Chondrocyte (in vitro differentiated cells): ENCODE results near the gene GPS1. TPM values are rescaled to one million over a fixed set of nuclear protein-coding genes. Genes with fewer than 3 reads are reported as not detected.

Experiments used
- DNase-seq: peaks from one replicate; pipeline ENCODE4 v3.0.0; 2021; ENCODE audit warnings: mixed read lengths, low spot score
- H3K27ac Mint-ChIP-seq: one replicate; pipeline ENCODE4 v1.8.0; 2021; ENCODE audit warnings: mild to moderate bottlenecking, moderate library complexity, mixed read lengths; ENCODE audit not compliant: unreplicated experiment
- H3K27me3 Mint-ChIP-seq: 2 replicates; pipeline ENCODE4 v1.8.0; 2021; ENCODE audit warnings: low read depth, mixed read lengths
- H3K36me3 Mint-ChIP-seq: 2 replicates; pipeline ENCODE4 v1.8.0; 2021; ENCODE audit warnings: low read depth, mixed read lengths
- H3K4me1 Mint-ChIP-seq: 2 replicates; pipeline ENCODE4 v1.8.0; 2021; ENCODE audit warnings: low read depth, mild to moderate bottlenecking, mixed read lengths
- H3K4me3 Mint-ChIP-seq: one replicate; pipeline ENCODE4 v1.8.0; 2021; ENCODE audit warnings: mild to moderate bottlenecking, moderate library complexity, mixed read lengths; ENCODE audit not compliant: unreplicated experiment
- H3K9me3 Mint-ChIP-seq: 2 replicates; pipeline ENCODE4 v1.8.0; 2021; ENCODE audit warnings: low read depth, mixed read lengths
- total RNA-seq: library from RNA; stranded (reverse); gene quantifications from 3 replicates; pipeline ENCODE4 v1.2.1, GENCODE V29; 2021
- TF ChIP-seq, protein P1 (sequence below): fragments of 200-600 bp; sonication (generic); IDR thresholded peaks from 2 replicates; pipeline ENCODE4 v1.5.0; 2021; ENCODE audit warnings: antibody characterized with exemption, mild to moderate bottlenecking, moderate library complexity

The GPS1 gene
- total RNA-seq, 1 donor from 2014 or later = 82.8 TPM

- Mint-ChIP-seq H3K9me3 (no peaks in the 10 kb centered on the region), H3K27me3 (no peaks in the 10 kb centered on the region), H3K4me1 (peaks cover 22% of the 10 kb centered on the region), H3K4me3 (no peak overlapping the region), H3K36me3 (no peaks in the 10 kb centered on the region), H3K27ac (no peak overlapping the region)
- TF ChIP-seq, protein P1, sequence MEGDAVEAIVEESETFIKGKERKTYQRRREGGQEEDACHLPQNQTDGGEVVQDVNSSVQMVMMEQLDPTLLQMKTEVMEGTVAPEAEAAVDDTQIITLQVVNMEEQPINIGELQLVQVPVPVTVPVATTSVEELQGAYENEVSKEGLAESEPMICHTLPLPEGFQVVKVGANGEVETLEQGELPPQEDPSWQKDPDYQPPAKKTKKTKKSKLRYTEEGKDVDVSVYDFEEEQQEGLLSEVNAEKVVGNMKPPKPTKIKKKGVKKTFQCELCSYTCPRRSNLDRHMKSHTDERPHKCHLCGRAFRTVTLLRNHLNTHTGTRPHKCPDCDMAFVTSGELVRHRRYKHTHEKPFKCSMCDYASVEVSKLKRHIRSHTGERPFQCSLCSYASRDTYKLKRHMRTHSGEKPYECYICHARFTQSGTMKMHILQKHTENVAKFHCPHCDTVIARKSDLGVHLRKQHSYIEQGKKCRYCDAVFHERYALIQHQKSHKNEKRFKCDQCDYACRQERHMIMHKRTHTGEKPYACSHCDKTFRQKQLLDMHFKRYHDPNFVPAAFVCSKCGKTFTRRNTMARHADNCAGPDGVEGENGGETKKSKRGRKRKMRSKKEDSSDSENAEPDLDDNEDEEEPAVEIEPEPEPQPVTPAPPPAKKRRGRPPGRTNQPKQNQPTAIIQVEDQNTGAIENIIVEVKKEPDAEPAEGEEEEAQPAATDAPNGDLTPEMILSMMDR = no peak
- DNase-seq = no peak
Measured at GRCh38 chr17:82025401-82026107, 26.1 kb upstream of the GPS1 start.

DNA sequence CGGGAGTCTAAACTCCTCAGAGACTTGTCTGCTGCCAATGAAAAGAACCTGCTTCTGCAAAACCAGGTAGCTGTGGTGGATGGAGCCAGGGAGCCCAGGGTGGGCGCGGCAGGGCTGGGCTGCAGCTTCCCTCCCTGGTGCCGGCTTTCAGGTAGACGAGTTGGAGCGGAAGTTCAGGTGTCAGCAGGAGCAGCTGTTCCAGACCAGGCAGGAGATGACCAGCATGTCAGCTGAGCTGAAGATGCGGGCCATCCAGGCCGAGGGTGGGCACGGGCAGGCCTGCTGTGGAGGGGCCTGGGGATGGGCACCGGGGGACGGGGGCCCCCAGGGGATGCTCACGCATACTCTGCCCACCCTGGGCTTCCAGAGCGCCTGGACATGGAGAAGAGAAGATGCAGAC is 23.5 kb upstream of the GPS1 start:
- no peak for DNase-seq
- Mint-ChIP-seq H3K4me3 (no peak overlapping the region), H3K36me3 (no peaks in the 10 kb centered on the region), H3K27me3 (no peaks in the 10 kb centered on the region), H3K27ac (no peak overlapping the region), H3K4me1 (peaks cover 19% of the 10 kb centered on the region), H3K9me3 (no peaks in the 10 kb centered on the region)
- TF ChIP-seq, protein P1 = no peak

DNA sequence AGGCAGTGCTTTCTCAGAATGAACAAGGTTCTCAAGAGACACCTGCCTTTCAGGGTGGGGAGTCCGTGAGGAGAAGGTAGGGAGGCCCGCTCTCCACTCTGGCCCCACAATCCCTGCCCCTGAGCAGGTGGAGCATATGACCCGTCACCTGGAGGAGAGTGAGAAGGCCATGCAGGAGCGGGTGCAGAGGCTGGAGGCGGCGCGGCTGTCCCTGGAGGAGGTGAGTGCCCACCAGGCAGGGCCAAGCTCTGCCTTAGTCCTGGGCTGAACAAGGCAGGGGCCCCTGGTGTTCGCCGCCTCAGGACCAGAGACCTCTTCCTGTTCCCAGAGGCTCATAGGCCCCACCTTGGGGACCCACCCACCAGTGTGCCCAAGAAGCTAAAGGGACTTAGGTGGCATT is 22.7 kb upstream of the GPS1 start:
- H3K4me3 Mint-ChIP-seq = no peak overlapping the region
- DNase-seq = no peak
- no peak overlapping the region for H3K27ac Mint-ChIP-seq
- TF ChIP-seq, protein P1 = no peak
- H3K36me3 Mint-ChIP-seq = no peaks in the 10 kb centered on the region
- H3K27me3 Mint-ChIP-seq = no peaks in the 10 kb centered on the region
- H3K4me1 Mint-ChIP-seq = peaks cover 14% of the 10 kb centered on the region
- H3K9me3 Mint-ChIP-seq = no peaks in the 10 kb centered on the region

DNA sequence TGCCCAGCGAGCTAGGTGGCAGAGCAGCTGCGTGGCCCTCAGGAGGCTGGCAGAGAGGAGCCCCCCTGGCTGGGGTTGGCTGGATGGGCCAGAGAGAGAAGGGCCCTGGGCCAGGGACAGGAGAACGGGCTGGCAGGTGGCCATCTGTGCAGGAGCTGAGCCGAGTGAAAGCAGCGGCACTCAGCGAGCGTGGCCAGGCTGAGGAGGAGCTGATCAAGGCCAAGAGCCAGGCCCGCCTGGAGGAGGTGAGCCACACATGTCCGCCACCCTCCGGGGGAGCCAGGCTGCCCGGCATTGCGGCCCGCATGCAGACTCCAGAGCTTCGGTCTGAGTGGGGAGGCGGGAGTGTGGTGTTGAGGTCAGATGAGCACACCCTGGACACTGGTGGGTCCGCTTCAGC is 22.3 kb upstream of the GPS1 start:
- H3K36me3 Mint-ChIP-seq = no peaks in the 10 kb centered on the region
- no peaks in the 10 kb centered on the region for H3K27me3 Mint-ChIP-seq
- peaks cover 11% of the 10 kb centered on the region for H3K4me1 Mint-ChIP-seq
- TF ChIP-seq, protein P1 = no peak
- H3K9me3 Mint-ChIP-seq = no peaks in the 10 kb centered on the region
- DNase-seq = no peak
- H3K4me3 Mint-ChIP-seq = no peak overlapping the region
- no peak overlapping the region for H3K27ac Mint-ChIP-seq

DNA sequence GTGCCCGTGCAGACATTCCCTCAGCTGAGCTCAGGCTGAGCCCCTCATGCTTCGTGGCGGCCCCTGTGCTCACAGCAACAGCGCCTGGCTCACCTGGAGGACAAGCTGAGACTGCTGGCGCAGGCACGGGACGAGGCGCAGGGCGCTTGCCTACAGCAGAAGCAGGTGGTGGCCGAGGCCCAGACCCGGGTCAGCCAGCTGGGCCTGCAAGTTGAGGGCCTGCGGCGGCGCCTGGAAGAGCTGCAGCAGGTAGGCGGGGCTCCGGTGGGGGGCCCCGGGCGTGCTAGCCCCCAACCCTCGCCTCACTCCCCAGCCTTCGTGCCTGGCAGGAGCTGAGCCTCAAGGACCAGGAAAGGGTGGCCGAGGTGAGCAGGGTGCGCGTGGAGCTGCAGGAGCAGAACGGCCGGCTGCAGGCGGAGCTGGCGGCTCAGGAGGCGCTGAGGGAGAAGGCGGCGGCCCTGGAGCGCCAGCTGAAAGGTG is 21.7 kb upstream of the GPS1 start:
- Mint-ChIP-seq H3K9me3 (no peaks in the 10 kb centered on the region), H3K36me3 (no peaks in the 10 kb centered on the region), H3K4me1 (peaks cover 11% of the 10 kb centered on the region), H3K4me3 (no peak overlapping the region), H3K27me3 (no peaks in the 10 kb centered on the region), H3K27ac (no peak overlapping the region)
- TF ChIP-seq, protein P1 = no peak
- DNase-seq = no peak
